Body of pancreas (tissue), 4 donors: Measurements from ENCODE around the gene TMEFF2.

Experiments
- CTCF ChIP-seq, 7 experiments: fragments of 450-650 bp in 4 of 7; fragments of 200-600 bp in 3 of 7; sonication (generic) in 3 of 7; IDR thresholded peaks; one replicate each; pipeline ENCODE4 v1.5.1; 2016 to 2019; ENCODE audit warnings: antibody characterized with exemption in 7 of 7
- POLR2A ChIP-seq, 3 donors: fragments of 450-650 bp; IDR thresholded peaks; one replicate each; pipeline ENCODE4 v1.6.1; 2016; ENCODE audit warnings: antibody characterized with exemption in 3 of 3, mild to moderate bottlenecking in 2 of 3

- TF ChIP-seq CTCF (IDR thresholded peaks at IDR 0.05) (no peak), POLR2A (IDR thresholded peaks at IDR 0.05) (no peak)
These were observed 220.1 kb downstream of the TMEFF2 start for GRCh38 chr2:191974676-191975075.
